HK-2 (cell line): Measurements from ENCODE around the gene LYSMD1.

Experiments
- DNase-seq: peaks from one replicate; pipeline ENCODE4 v3.0.0-alpha.2; 2018; ENCODE audit not compliant: unreplicated experiment

The LYSMD1 gene

DNA sequence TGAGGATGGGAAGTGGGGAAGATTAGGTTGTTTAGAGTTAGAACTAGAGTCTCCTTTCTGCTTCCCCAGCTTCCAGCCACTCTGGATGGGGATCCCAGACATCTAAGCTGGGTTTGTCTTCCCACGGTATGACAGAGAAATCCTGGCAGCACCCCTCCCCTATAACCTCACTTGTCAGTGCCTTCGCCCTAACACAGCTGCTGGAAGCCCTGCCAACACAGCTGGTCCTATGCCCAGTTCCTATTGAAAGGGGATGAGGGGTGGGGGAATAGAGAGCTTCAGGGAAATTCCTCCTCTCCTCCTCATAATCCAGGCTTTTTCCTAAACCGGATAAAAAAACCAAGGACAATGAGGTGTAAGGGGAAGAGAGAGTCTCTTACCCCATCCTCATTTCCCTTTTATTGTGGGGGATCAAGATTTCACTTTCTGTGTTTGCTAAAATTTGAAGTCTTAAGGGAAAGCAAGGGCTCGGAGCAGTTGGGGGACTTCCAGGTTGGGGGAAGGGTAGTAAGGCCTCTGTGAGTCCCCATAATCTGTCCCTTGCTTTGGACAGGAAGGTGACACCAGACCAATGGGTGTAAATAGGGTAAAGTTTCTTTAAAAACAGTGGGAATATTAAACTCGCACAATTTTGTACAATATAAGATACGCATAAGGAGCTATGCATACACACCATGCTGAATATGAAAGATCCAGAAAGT, 9.5 kb upstream of the LYSMD1 start:
- no peak for DNase-seq

DNA sequence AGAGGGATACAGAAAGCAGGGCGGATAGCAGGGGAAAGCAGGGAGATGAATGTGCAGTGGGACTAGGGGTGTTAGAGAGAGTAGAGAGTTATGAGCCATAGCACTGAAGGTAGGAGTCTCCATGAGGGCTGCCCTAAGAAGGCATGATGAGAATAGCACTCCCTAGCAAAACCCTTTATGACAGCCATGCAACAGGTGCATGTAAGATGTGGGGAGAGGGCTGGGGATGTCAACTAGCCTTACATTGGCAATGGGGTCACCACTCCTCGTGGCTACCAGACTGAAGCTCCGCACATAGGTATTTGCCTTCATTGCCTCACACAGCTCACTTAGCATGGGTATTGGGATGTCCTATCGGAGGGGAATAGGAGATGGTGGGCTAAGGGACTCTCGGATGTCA, 5.5 kb upstream of the LYSMD1 start:
- DNase-seq, result no peak

DNA sequence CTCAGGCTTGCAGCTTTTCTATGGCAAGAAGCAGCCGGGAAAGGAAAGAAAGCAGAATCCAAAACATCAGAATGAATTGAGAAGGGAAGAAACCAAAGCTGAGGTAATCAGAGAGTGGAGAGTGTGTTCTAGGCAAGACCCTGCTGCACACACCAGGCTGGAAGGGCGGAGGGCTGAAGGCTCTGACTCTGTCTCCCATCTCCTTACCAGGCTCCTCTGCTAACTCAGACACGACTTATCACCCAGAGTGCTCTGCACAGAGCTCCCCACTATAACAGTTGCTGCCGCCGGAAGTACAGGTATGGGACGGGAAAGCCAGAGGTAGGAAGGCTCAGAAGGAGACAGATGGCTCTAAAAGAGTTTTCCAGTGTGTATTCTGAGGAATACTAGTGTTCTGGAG, 1.4 kb upstream of the LYSMD1 start:
- no peak for DNase-seq

DNA sequence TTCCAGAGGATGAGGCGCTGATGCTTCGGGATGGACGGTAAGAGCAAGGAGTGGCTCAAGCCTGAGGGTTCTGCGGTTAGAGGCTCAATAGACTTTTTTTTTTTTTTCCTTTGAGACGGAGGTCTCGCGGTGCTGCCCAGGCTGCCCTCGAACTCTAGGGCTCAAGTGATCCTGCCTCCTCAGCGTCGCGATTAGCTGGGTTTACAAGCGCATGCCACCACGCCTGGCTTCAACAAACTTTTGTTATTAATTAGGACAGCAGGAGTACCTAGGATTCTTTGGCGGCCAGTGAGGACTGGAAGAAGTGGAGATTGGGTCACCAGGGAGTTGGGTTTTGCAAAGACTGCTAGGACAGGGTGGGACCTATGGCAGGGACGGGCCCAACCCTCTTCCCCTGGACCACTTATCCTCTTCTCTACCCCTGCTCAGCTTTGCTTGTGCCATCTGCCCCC, 829 bp upstream of the LYSMD1 start:
- DNase-seq, result peak; percentile 51

DNA sequence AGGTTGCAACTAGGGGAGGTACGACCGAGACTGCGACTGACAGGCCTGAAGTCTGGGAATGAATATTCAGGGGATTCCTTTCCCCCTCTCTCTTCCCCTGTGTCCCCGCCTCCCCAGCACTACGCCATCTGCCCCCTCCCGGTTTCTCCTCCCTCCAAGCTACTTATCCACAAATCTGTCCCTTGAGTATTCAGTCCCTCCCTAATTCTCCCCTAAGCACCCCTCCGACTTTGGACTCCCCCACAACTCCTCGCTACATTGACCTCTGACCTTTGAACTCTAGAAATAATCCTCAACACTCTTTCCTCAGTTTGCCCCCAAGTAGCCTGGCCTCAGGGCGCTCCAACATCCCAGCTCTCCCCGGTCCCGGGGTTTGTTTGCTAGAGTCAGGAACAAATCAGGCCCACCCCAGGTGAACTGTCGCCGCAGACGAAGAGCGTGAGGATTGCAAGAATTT, 393 bp downstream of the LYSMD1 start:
- DNase-seq, result peak; percentile 18

DNA sequence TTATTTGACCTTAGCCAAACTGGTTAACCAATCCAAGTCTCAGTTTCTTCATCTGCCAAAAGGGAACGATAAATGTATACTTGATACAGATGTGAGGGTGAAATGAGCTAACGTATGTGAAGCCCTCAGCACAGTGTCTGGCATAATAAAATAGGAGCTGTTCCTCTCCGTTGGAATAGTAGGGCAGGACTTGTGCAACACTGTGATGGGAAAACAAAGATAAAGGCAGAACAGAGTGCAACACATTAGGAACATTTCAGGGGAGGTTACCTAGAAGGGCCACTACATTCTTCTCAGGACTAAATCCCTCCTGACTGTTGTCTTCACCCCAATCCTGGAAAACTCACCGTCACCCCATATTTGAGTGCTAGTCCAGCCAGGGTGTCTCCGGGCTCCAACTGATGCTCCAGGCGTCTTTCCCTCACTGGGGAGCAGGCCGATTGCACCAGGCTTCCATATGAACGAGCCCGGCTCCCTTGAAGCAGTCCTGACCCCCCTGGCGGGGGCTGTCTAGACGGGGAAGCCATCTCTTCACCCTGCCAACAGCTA, 896 bp downstream of the LYSMD1 start:
- DNase-seq, result no peak

DNA sequence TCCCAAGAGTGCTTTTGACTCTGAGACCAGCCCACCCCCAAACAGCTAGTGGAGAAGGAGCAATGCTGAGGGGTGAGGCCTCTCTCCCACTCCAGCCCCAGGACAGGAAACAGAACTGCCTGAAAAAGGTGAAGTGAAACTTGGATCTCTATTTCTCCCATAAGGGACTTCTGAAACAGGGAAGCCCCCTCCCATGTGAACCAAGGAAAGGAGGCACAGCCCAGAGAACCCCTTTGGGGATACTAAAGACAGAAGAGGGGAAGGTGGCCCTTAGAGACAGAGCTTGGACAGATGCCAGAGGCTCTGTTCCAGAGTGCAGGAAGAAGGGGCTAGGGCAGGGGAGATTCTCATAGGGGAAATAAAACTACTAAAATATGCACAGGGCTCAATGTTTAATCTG, 6.3 kb downstream of the LYSMD1 start:
- no peak for DNase-seq

DNA sequence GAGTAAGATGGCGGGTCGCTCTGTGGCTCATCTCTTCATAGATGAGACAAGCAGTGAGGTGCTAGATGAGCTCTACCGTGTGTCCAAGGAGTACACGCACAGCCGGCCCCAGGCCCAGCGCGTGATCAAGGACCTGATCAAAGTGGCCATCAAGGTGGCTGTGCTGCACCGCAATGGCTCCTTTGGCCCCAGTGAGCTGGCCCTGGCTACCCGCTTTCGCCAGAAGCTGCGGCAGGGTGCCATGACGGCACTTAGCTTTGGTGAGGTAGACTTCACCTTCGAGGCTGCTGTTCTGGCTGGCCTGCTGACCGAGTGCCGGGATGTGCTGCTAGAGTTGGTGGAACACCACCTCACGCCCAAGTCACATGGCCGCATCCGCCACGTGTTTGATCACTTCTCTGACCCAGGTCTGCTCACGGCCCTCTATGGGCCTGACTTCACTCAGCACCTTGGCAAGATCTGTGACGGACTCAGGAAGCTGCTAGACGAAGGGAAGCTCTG, 6.9 kb downstream of the LYSMD1 start:
- DNase-seq, result no peak

DNA sequence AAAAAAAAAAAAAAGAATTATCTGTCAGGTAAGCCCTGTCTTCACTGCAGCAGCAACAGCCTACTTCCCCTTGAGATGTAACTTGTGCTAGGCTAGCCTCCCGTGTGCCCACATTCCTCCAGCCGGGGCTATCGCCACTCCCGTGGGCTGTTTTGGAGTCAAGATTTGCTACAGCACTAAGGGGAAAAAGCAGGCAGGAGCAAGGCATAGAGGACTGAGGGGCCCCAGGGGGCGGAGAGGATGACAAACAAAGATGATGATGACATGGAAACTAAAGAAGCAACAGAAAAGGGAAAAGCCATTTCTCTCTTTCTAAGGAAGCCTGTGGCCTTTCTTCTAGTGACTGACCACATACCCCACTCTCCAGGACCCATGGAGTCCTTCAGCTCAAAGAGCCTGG, 7.4 kb downstream of the LYSMD1 start:
- no peak for DNase-seq

DNA sequence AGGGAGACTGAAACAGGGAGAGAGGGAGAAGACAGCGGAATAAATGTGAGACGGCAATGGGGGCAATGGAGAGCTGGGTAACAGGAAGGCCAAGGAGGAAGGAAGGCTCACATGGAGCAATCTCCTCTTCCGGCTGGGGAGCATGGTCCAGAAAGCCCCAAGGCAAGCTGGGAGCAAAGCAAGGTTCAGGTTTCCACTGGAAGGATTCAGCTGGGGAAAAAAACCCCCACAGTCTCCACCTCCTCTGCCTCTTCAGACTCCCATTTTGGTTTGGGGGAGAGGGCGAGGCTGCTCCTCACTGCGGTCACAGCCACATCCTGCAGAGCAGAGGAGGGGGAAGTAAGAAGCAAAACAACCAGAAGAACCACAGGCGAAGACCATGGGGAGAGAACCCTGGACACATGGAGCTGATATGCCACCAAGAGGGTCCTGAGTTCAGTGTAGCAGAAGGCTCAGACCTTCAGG, 8.6 kb downstream of the LYSMD1 start:
- no peak for DNase-seq

DNA sequence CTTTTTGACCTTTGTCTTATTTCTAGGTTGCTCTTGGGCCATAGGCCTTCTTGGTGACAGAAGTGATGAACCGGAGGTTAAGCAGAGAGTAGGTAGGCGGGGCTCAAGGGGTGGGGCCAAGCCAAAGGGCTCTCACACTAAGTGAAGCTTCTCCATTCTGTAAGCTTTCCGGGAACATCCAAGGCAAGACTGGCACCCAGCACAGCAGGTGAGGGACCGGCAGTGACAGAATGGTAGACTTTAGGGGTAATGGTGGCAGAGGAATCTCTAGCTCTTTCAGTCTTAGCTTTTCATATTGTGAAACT, 9.2 kb downstream of the LYSMD1 start, which contains the start of gene TNFAIP8L2:
TSS of gene TNFAIP8L2 (plus strand) at position 135 of the 305 bp plus-strand sequence. CDS start 2,049 bp downstream, outside the sequence.
- no peak for DNase-seq

DNA sequence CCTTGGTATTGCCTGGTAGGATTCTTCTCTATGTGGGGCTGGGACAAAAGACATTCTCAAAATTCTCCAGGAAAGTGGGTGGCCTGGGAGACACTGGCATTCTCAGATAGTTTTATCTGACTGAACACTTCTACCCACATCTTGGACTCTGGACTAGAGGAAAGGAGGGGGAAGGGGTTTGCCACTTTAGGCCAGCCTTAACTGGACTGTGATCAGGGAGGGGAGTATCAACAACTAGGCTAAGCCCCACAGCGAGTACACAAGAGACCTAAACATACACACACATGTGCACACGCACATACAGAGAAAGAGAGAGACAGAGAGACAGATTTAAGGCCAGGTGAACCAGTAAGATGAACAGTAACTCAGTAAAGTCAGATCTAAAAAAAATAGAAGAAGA, 18.0 kb downstream of the LYSMD1 start:
- DNase-seq, result no peak

DNA sequence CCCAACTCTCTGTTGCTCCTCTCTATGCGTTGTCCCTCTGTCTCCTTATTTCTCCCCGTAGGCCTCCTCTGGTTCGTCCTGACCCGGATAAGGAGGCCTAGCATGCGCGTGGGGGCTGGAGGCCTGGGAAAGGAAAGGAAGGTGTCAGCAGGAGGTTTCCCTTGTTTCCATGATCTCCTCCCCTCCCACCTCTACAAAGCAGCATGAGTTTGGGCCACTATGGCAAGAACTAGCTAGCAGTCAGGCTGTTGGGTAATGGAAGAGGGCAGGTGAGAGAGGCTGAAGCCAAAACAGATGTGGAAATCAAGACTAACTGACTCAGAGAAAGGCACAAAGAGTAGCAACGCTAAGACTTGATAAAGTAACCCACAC, 18.6 kb downstream of the LYSMD1 start:
- no peak for DNase-seq

DNA sequence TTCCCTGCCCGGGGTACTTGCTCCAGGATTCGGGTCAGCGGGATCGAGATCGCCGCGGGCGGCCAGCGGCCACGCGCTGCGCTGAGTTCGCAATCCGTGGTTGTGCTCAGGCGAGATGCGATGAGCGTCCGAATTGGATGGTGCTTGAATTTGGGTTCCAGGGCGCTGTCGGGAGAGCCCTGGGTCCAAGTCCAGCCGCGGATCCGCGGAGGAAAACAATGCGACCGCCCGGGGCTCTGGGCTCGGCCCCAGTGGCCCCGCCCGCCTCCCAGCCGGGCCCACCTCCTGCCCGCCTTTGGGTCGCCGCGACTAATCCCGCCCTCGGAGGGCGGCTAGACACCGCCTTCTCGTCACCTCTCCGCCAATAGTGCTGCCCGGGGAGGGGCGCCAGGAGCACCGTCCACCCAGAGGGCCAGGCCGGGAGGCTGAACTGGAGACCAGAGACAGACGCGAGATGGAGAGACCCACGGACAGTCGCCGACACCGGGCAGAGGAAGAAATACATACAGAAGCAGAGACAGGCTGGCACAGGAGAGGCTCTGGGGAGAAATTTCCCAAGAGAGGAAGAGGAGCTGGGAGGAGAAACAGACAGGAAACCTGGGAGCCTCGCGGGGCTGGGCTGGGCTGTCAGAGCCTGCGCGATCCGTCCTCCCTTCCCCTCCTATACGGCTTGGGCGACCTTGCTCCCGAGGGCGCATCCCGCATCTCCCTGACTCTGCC, 19.1 kb downstream of the LYSMD1 start, which contains the start of gene SEMA6C:
TSS of gene SEMA6C (minus strand) at position 220 of the 720 bp plus-strand sequence. CDS start 4,010 bp downstream, outside the sequence.
- peak; percentile 94 for DNase-seq

DNA sequence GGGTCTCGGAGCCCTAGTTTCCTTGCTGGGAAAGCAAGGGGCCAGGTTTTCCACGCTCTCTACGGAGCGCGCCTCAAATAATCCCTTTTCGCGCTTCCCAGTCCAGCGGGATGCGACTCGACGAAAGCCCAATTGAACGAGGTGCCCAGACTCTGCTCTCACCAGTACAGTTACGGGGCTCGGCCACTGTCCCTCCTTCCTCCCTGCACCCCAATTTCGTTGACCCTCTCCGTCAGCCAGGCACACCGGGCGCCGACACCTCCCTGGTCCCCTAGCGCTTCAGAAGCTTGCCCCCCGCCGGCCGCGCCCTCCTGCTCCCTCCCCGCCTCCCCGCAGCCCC, 19.7 kb downstream of the LYSMD1 start:
- no peak for DNase-seq

DNA sequence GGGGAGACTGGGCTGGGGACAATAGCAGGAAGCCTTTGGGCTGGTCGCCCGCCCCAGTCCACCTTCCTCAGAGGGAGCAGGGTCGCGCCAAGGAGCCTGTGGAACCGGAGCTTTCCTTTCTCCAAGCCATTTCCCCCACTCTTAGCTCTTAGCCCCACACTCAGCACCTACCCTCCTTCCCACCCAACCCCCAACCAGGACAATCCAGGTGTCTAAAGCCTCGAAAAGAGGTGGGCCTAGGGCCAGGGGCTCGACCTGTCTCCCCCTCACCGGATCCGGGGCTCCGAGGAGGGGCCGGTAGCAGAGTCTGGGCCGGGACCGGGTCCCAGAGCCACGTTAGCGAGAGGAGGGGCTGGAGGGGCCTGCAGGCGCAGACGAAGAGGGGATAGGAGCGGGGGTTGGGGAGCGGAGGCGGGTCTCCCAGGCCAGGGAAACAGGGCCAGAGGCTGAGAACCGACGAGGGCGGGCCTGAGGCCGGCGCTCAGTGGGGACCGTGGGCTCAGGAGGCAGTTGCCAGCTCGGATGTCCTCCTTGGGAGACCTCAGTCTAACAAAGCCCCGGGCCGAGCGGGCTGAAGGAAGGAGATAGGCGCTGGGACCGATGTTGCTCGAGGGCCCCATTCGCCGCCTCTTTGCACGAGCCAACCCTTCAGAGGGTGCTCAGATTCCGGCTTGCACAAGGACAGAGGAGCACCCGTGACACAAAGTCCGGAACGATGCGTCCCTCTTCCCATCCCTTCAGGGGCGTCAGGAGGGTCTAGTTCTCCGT, 20.2 kb downstream of the LYSMD1 start:
- no peak for DNase-seq

DNA sequence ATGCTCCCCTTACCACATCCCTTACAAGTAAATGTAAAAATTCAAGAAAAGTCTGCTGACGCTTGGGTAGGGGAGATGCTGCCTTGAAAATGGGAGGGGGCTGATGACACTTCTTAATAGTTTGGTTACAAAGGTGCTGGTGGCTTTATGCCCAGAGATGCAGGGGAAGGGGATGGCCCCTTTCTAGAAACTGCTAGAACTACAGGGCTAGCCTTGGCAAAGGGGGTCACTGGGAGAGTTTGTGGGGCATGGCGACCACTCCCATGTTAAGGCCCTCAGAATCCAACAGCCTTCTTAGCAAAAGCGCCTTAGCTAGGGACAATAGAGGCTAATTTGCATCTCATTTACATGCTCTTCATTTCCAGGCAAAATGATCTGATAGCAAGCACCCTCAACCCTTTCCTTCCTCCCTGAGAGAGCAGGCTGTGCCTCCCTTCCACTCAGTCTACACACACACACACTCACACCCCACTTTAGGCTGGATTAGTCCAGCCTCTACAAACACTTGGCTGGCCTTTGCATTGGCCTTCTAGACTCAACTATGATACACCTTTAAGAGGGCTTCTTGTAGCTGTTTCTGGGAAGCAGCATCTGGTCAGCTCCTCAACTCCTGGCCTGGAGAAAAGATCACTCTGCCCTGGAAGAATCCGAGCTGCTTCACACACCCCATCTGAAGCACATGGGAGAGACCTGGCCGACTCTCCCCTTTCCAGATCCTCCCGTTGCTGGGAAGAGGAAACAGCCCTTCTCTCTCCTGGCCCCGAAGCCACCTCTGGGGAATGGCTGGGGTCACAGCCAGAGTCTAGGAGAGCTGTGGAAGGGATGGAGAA, 21.0 kb downstream of the LYSMD1 start:
- no peak for DNase-seq

DNA sequence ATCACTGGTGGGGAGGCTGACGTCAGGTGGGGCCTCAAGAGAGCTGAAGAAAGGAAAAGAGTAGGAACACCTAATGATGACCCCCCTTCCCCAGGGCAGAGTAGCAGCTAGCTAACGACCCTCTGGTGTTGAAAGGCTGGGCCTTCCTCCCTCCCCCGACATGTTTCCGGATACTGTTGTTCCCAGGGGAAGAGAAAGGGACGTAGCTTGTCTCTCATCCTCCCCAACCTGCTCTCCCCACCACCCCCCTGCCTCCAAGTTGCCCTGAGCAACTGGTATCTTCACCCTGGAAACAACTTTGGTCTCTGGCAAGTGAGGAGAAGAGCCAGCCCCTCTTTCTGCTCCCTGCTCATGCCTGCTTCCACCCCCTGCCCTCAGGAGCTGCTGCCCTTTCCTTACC, 21.7 kb downstream of the LYSMD1 start:
- no peak for DNase-seq

DNA sequence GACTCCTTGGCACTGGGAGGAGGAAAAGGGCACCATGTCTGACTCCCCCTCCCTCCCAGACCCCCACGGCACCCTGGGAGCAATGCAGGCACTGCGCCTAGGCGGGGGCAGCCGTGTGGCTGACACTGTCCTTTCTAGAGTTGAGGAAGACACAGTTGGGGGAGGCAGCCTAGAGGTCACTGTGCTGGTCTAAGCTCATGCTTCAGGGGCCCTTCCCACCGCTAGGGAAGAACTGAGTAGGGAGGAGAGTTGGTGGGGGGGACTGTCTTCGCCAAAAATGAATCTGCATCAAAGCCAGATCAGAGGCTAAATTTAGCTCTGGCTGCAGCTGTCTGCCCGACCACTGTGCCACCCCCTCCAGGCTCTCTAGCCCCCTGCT, 22.7 kb downstream of the LYSMD1 start:
- DNase-seq, result no peak

DNA sequence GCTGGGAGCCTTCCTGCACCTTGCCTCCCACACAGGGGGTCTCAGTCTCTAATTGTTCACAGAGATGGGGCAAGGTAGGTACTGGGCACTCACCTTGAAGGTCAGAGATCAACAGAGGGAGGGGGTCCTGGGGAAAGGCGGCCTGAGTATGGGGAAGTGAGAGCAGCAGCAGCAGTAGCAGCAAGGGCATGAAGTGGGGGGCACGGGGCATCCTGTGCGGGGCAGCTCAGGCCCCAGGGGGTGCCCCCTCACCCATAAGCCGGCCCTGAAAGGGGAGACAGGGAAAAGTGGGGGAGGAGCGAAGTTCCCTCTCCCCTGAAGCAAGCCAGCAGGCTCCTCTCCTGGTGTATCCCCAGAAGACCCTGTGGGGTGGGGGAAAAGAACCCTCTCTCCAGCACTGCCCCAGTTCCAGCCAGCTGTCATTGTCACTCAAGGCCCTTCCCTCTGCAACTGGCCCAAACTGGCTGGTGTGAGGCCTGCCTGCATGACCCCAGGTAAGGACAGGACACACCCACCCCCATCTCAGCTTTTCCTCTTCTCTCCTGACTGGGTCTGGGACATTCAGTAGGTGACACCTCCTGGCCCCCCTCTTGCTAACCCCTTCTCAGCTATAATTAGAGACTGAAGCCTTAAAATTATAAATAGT, 23.2 kb downstream of the LYSMD1 start:
- no peak for DNase-seq

DNA sequence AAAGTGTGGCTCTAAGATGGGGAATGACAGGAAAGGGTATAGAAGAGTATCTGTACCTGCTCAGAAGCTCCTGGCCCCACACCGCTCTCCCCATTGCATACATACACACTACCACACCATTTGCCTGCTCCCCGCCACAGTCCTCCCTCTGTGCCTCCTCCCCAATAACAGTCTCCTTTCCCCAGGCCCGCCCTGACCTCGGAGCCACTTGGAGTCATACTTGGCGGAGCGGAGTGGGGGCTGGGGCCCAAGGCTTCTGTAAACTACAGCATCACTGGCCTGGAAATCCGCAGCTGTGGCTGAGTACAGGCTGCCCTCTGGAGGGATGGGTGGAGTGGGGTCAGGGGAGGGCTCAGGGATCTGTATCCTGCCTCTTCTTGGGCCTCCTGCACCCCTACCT, 27.9 kb downstream of the LYSMD1 start:
- no peak for DNase-seq
